ENCODE measurements around the gene ST6GALNAC5.

The ST6GALNAC5 gene

DNA sequence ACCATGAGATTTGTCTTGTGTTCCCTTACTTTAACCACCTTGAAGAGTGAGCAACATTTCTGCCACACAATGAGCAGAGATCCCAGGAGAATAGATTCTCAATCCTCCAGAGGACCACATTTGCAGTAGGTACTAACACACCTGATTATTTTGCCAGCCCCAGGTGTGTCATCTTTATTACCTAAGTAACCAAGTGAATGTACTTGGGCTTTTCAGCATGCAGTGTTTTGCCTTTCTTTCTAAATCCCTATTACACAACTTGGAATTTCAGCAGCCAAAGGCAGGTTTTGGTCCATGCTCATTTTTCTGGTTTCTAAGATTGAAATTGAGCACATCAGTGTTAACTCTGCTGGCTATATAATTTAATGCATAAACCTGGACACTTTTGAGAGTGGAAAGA, 43.2 kb upstream of the ST6GALNAC5 start:
- Histone ChIP-seq H3K27ac (ENCODE audit: extremely low read depth, low read depth, low read length) (no peak overlapping the region), H3K9me3 (ENCODE audit: control insufficient read depth, insufficient read depth, low read depth, low read length) (no peaks in the 10 kb centered on the region), H3K36me3 (ENCODE audit: control insufficient read depth in 2 of 2, insufficient read depth in 1 of 2, low read length in 2 of 2) (no peaks in the 10 kb centered on the region), H3K4me1 (ENCODE audit: control insufficient read depth, insufficient read depth, low read length) (no peaks in the 10 kb centered on the region), H3K4me3 (ENCODE audit: low read depth, low read length) (no peak overlapping the region)
- no peak for TF ChIP-seq ZSCAN16 (tag by site-specific recombination; IDR thresholded peaks at IDR 0.05)
- TF ChIP-seq, protein P1, sequence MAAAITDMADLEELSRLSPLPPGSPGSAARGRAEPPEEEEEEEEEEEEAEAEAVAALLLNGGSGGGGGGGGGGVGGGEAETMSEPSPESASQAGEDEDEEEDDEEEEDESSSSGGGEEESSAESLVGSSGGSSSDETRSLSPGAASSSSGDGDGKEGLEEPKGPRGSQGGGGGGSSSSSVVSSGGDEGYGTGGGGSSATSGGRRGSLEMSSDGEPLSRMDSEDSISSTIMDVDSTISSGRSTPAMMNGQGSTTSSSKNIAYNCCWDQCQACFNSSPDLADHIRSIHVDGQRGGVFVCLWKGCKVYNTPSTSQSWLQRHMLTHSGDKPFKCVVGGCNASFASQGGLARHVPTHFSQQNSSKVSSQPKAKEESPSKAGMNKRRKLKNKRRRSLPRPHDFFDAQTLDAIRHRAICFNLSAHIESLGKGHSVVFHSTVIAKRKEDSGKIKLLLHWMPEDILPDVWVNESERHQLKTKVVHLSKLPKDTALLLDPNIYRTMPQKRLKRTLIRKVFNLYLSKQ (tag by site-specific recombination; IDR thresholded peaks at IDR 0.05; ENCODE audit: borderline replicate concordance): no peak
- TF ChIP-seq, protein P2, sequence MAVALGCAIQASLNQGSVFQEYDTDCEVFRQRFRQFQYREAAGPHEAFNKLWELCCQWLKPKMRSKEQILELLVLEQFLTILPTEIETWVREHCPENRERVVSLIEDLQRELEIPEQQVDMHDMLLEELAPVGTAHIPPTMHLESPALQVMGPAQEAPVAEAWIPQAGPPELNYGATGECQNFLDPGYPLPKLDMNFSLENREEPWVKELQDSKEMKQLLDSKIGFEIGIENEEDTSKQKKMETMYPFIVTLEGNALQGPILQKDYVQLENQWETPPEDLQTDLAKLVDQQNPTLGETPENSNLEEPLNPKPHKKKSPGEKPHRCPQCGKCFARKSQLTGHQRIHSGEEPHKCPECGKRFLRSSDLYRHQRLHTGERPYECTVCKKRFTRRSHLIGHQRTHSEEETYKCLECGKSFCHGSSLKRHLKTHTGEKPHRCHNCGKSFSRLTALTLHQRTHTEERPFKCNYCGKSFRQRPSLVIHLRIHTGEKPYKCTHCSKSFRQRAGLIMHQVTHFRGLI (tag by site-specific recombination; IDR thresholded peaks at IDR 0.05): no peak
- no peak for TF ChIP-seq REPIN1 (tag by site-specific recombination; IDR thresholded peaks at IDR 0.05; ENCODE audit: low read depth)
- TF ChIP-seq ZNF121 (tag by site-specific recombination; IDR thresholded peaks at IDR 0.05): no peak
- TF ChIP-seq OSR2 (tag by site-specific recombination; IDR thresholded peaks at IDR 0.05): no peak
- TF ChIP-seq GLI4 (tag by site-specific recombination; IDR thresholded peaks at IDR 0.05): no peak
- TF ChIP-seq ZNF629 (tag by site-specific recombination; IDR thresholded peaks at IDR 0.05): no peak
- TF ChIP-seq, protein P3, sequence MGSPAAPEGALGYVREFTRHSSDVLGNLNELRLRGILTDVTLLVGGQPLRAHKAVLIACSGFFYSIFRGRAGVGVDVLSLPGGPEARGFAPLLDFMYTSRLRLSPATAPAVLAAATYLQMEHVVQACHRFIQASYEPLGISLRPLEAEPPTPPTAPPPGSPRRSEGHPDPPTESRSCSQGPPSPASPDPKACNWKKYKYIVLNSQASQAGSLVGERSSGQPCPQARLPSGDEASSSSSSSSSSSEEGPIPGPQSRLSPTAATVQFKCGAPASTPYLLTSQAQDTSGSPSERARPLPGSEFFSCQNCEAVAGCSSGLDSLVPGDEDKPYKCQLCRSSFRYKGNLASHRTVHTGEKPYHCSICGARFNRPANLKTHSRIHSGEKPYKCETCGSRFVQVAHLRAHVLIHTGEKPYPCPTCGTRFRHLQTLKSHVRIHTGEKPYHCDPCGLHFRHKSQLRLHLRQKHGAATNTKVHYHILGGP (tag by site-specific recombination; IDR thresholded peaks at IDR 0.05): no peak
- TF ChIP-seq ZFP69B (tag by site-specific recombination; IDR thresholded peaks at IDR 0.05): no peak
- TF ChIP-seq ZNF473 (tag by site-specific recombination; IDR thresholded peaks at IDR 0.05): no peak
- TF ChIP-seq ZNF529 (tag by site-specific recombination; IDR thresholded peaks at IDR 0.05; ENCODE audit: insufficient replicate concordance): no peak
- TF ChIP-seq ZNF518A (tag by site-specific recombination; conservative IDR thresholded peaks at IDR 0.05; ENCODE audit: low read depth): no peak
- TF ChIP-seq ZNF514 (tag by site-specific recombination; IDR thresholded peaks at IDR 0.05): no peak
- TF ChIP-seq ZNF366 (tag by site-specific recombination; conservative IDR thresholded peaks at IDR 0.05): no peak
- ChIA-PET CTCF (no interaction called here), POLR2A (no interaction called here)

DNA sequence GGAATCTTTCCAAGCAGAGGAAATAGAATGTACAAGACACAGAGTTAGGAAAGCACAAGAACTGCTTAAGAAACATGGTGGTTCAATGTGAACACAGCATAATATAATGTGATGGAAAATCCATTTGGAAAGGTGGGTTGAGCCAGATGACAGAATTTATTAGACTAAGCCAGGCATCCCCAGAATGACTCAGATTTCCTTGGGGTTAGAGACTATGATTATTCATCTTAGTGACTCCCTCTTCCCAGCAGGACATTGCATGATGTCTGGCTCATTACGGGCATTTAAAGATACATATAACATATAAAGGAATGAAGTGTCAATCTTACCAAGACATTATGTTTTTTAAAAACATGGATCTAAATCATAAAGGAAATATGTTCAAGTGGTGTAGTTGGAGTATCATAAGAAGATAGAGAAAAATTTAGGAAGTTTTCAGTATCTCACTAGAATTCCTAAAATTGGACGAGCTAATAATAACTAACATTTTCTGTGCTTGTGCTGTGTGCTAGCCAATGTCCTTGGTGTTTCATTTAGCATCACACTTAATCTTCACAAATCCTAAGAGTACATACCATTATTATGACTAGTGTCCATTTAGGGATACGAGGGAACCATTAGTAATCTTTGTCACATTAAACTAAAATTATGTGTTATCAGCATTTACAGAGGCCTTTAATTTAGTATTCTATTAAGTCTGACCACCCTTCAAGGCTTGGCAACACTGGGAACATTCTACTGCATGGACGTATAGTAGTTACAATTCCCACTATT, 41.0 kb upstream of the ST6GALNAC5 start:
- Histone ChIP-seq H3K4me3 (ENCODE audit: low read depth, low read length) (no peak overlapping the region), H3K36me3 (ENCODE audit: control insufficient read depth in 2 of 2, insufficient read depth in 1 of 2, low read length in 2 of 2) (no peaks in the 10 kb centered on the region), H3K27ac (ENCODE audit: extremely low read depth, low read depth, low read length) (no peak overlapping the region), H3K4me1 (ENCODE audit: control insufficient read depth, insufficient read depth, low read length) (no peaks in the 10 kb centered on the region), H3K9me3 (ENCODE audit: control insufficient read depth, insufficient read depth, low read depth, low read length) (no peaks in the 10 kb centered on the region)
- POLR2A ChIA-PET: no interaction called here
- CTCF ChIA-PET: no interaction called here
- TF ChIP-seq, protein P4, sequence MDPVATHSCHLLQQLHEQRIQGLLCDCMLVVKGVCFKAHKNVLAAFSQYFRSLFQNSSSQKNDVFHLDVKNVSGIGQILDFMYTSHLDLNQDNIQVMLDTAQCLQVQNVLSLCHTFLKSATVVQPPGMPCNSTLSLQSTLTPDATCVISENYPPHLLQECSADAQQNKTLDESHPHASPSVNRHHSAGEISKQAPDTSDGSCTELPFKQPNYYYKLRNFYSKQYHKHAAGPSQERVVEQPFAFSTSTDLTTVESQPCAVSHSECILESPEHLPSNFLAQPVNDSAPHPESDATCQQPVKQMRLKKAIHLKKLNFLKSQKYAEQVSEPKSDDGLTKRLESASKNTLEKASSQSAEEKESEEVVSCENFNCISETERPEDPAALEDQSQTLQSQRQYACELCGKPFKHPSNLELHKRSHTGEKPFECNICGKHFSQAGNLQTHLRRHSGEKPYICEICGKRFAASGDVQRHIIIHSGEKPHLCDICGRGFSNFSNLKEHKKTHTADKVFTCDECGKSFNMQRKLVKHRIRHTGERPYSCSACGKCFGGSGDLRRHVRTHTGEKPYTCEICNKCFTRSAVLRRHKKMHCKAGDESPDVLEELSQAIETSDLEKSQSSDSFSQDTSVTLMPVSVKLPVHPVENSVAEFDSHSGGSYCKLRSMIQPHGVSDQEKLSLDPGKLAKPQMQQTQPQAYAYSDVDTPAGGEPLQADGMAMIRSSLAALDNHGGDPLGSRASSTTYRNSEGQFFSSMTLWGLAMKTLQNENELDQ (tag by site-specific recombination; IDR thresholded peaks at IDR 0.05; ENCODE audit: low read depth): no peak
- TF ChIP-seq ZNF664 (tag by site-specific recombination; IDR thresholded peaks at IDR 0.05): no peak
- TF ChIP-seq, protein P5, sequence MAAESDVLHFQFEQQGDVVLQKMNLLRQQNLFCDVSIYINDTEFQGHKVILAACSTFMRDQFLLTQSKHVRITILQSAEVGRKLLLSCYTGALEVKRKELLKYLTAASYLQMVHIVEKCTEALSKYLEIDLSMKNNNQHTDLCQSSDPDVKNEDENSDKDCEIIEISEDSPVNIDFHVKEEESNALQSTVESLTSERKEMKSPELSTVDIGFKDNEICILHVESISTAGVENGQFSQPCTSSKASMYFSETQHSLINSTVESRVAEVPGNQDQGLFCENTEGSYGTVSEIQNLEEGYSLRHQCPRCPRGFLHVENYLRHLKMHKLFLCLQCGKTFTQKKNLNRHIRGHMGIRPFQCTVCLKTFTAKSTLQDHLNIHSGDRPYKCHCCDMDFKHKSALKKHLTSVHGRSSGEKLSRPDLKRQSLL (tag by site-specific recombination; IDR thresholded peaks at IDR 0.05): no peak
- TF ChIP-seq TCF7L2 (IDR thresholded peaks at IDR 0.05; ENCODE audit: borderline replicate concordance, low read depth, low read length): no peak
- no peak for TF ChIP-seq ZNF184 (tag by site-specific recombination; IDR thresholded peaks at IDR 0.05)
- no peak for TF ChIP-seq ZNF266 (tag by site-specific recombination; IDR thresholded peaks at IDR 0.05; ENCODE audit: low read depth)
- TF ChIP-seq ZNF600 (tag by site-specific recombination; IDR thresholded peaks at IDR 0.05): no peak
- TF ChIP-seq ZNF366 (tag by site-specific recombination; conservative IDR thresholded peaks at IDR 0.05): no peak
